Activated naive CD4-positive, alpha-beta T cell treated with anti-CD3 and anti-CD28 coated beads for 36 hours (primary cell): ENCODE measurements around the gene CKAP5. TPM values are rescaled to one million over a fixed set of nuclear protein-coding genes. Genes with fewer than 3 reads are reported as not detected.

Source experiments
- CTCF ChIA-PET: fragments of 350-600 bp; sonication (Branson Sonifier 250); formaldehyde crosslinking; loops from one replicate; lab custom pipeline; 2021; ENCODE audit warnings: antibody characterized with exemption; lab: Charles Lee
- DNase-seq: peaks from one replicate; pipeline ENCODE4 v3.0.0-alpha.2; 2020
- H3K27ac Mint-ChIP-seq: one replicate; pipeline ENCODE4 v1.8.0; 2021; ENCODE audit warnings: mild to moderate bottlenecking, mixed read lengths
- H3K27me3 Mint-ChIP-seq: one replicate; pipeline ENCODE4 v1.8.0; 2021; ENCODE audit warnings: low read depth, mixed read lengths
- H3K36me3 Mint-ChIP-seq: one replicate; pipeline ENCODE4 v1.8.0; 2021; ENCODE audit warnings: low read depth, mixed read lengths
- H3K4me1 Mint-ChIP-seq: one replicate; pipeline ENCODE4 v1.8.0; 2021; ENCODE audit warnings: low read depth, mixed read lengths
- H3K4me3 Mint-ChIP-seq: one replicate; pipeline ENCODE4 v1.8.0; 2021; ENCODE audit warnings: mild to moderate bottlenecking, moderate library complexity, mixed read lengths
- H3K9me3 Mint-ChIP-seq: one replicate; pipeline ENCODE4 v1.8.0; 2021; ENCODE audit warnings: mixed read lengths
- intact Hi-C: fragments of 100-400 bp; cut with micrococcal nuclease; formaldehyde crosslinking; loops from one replicate; pipeline ENCODE4 v1.15.1; 2023
- total RNA-seq, 2 experiments: library from RNA; stranded (reverse); gene quantifications; one replicate each; pipeline ENCODE4 v1.2.3, GENCODE V29; 2021

CKAP5 gene
- 100 to 1,000 TPM; 205 to 216 TPM for total RNA-seq

DNA sequence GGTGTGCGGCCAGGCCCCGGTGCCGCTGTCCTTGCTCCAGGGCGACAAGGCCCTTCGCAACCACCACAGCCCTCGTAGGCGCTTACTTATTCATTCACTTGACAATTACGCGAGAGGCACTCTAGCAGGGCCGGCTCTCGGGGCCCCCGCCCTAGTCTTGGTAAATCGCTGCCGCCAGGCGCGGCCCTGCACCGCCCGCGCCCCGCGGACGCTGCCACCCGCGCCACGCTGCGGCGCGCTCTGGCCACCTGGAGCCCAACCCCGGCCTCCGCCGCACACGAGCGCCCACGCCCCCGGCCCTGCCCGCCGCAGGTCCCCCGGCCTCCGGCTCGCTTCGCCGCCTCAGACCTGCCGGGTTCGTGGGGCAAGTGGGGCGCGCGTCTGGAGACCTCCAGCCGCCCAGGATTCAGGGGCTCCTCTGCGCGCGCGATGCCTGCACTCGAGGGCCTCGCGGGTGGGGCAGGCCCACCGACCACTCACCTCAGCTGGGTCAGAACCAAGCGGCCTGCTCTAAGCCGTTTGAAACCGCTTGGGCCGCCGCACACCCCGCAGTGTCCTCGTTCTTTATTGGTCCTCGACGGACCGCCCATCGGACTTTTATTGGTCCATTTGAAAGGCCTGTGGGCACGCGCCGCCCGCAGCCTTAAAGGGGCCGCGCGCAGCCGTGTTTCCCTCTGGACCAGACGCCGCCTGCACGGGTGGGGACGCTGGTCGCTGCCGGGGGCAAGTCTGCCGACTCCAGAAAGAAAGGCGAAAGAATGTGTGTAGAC lies at the start of gene CKAP5:
Gene CKAP5, minus strand, starts transcription at position 541 of the 770 bp plus-strand sequence. CDS start 25,049 bp downstream, outside the sequence.
- Mint-ChIP-seq H3K4me1 (peaks cover 33% of the 10 kb centered on the region), H3K4me3 (peak within 1 kb of the TSS; percentile 95), H3K9me3 (no peaks in the 10 kb centered on the region), H3K36me3 (peaks cover 20% of the 10 kb centered on the region), H3K27ac (peak within 1 kb of the TSS; percentile 91), H3K27me3 (no peaks in the 10 kb centered on the region)
- peak; percentile 91 for DNase-seq
- CTCF ChIA-PET: interaction anchor here (0.6 kb wide), 1 partner anchor 384 kb away, joined by 4 read pairs; no protein-coding TSS in a partner anchor
- intact Hi-C loops: loop anchor here (1.0 to 10.0 kb wide), 6 partner anchors 19 to 466 kb away; partner anchors contain the start of genes ARFGAP2, ARHGAP1, ATG13 and HARBI1

GRCh38 chr11:46895821-46896220 lies 49.7 kb upstream of the CKAP5 start:
- H3K9me3 Mint-ChIP-seq: no peaks in the 10 kb centered on the region
- H3K4me1 Mint-ChIP-seq: no peaks in the 10 kb centered on the region
- no peaks in the 10 kb centered on the region for H3K36me3 Mint-ChIP-seq
- H3K27me3 Mint-ChIP-seq: no peaks in the 10 kb centered on the region
- no peak overlapping the region for H3K27ac Mint-ChIP-seq
- CTCF ChIA-PET: interaction anchor here (1.2 to 3.0 kb wide), 4 partner anchors 14 to 266 kb away, joined by 3 to 22 read pairs (median 4); no protein-coding TSS in a partner anchor
- no peak overlapping the region for H3K4me3 Mint-ChIP-seq
- intact Hi-C loops: no loop called here
- no peak for DNase-seq

DNA sequence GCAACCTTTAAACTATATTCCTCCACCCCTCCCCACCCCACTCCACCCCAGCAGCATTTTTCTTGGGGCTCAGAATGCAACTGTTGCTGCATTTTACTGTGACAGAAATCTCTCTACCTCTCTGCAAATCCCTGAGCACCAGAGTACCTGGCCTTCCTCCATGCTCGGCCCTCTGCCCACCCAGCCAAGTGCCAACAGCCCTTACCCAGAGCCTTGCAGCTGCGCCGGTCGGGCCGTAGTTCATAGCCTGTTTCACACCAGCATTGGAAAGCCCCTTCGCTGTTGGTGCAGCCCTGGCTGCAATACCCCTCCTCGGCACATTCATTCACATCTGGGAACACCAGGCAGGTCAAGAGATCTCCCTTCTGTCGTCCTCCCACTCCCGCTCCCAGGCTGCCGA lies 48.9 kb upstream of the CKAP5 start:
- H3K9me3 Mint-ChIP-seq: no peaks in the 10 kb centered on the region
- no peaks in the 10 kb centered on the region for H3K27me3 Mint-ChIP-seq
- no peak overlapping the region for H3K4me3 Mint-ChIP-seq
- CTCF ChIA-PET: interaction anchor here (1.5 to 3.0 kb wide), 2 partner anchors 259 to 267 kb away, joined by 3 to 22 read pairs; no protein-coding TSS in a partner anchor
- no peaks in the 10 kb centered on the region for H3K4me1 Mint-ChIP-seq
- no peaks in the 10 kb centered on the region for H3K36me3 Mint-ChIP-seq
- no peak overlapping the region for H3K27ac Mint-ChIP-seq
- intact Hi-C loops: no loop called here
- no peak for DNase-seq

DNA sequence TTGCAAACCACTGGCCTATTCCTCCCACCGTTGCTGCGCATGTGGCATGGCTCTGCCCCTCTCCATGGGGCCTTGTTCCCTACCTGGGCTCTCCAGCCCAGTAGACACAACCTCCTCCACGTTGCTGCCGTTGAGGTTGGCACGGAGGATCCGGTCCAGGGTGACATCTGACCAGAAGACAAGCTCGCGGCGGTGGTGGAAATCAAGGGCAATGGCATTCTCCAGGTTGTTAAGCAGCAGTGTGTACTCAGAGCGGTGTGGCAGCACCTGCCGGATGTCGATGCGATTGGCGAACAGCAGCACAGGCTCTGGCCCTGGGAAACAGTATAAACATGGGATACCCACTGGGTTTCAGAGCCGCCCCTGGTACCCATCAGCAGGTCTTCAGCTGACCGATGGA lies 48.4 kb upstream of the CKAP5 start:
- Mint-ChIP-seq H3K27ac (no peak overlapping the region), H3K27me3 (no peaks in the 10 kb centered on the region), H3K9me3 (no peaks in the 10 kb centered on the region), H3K4me3 (no peak overlapping the region), H3K4me1 (peaks cover 2% of the 10 kb centered on the region), H3K36me3 (no peaks in the 10 kb centered on the region)
- intact Hi-C loops: no loop called here
- CTCF ChIA-PET: interaction anchor here (1.5 to 3.0 kb wide), 2 partner anchors 259 to 268 kb away, joined by 3 to 22 read pairs; no protein-coding TSS in a partner anchor
- DNase-seq: no peak

DNA sequence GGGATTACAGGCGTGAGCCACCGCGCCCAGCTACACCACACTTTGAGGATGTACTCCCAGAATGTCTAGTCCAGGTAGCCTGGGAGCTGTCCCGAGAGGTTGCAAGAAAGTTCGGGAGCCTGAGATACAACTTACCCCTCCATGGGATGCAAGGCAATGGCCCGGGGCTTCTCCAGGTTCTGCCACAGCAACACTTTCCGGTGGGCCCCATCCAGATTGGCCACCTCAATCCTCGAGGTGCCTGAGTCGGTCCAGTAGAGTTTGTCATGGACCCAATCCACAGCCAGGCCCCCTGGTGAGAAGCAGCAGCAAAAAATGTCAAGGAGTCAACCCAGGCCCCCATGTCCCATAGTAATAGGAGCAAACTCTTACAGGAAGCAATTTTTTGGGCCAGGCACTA lies 46.8 kb upstream of the CKAP5 start:
- no peaks in the 10 kb centered on the region for H3K27me3 Mint-ChIP-seq
- H3K36me3 Mint-ChIP-seq: no peaks in the 10 kb centered on the region
- no peak for DNase-seq
- H3K4me3 Mint-ChIP-seq: no peak overlapping the region
- CTCF ChIA-PET: interaction anchor here (0.6 to 3.9 kb wide), 2 partner anchors 184 to 261 kb away, joined by 5 to 38 read pairs; no protein-coding TSS in a partner anchor
- no peak overlapping the region for H3K27ac Mint-ChIP-seq
- peaks cover 2% of the 10 kb centered on the region for H3K4me1 Mint-ChIP-seq
- H3K9me3 Mint-ChIP-seq: no peaks in the 10 kb centered on the region
- intact Hi-C loops: no loop called here

GRCh38 chr11:46892109-46892508 lies 46.0 kb upstream of the CKAP5 start:
- H3K9me3 Mint-ChIP-seq: no peaks in the 10 kb centered on the region
- H3K4me3 Mint-ChIP-seq: no peak overlapping the region
- intact Hi-C loops: no loop called here
- no peak for DNase-seq
- CTCF ChIA-PET: interaction anchor here (0.6 to 3.9 kb wide), 3 partner anchors 22 to 261 kb away, joined by 3 to 38 read pairs (median 5); no protein-coding TSS in a partner anchor
- H3K27me3 Mint-ChIP-seq: no peaks in the 10 kb centered on the region
- peaks cover 2% of the 10 kb centered on the region for H3K4me1 Mint-ChIP-seq
- no peak overlapping the region for H3K27ac Mint-ChIP-seq
- no peaks in the 10 kb centered on the region for H3K36me3 Mint-ChIP-seq

DNA sequence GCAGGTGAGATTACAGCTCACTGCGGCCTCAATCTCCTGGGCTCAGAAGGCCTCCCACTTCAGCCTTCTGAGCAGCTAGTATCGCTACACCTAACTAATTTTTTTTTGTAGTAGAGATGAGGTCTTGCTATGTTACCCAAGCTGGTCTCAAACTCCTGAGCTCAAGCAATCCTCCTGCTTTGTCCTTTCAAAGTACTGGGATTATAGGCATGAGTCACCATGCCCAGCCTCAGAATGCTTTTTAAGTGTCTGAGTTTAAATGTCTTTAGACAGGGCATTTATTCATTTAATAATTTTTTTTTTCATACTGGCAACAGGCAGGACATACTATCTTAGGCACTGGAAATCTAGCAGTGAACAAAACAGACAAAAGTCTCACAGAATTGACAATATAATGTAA lies 44.6 kb upstream of the CKAP5 start:
- no peaks in the 10 kb centered on the region for H3K27me3 Mint-ChIP-seq
- no peak overlapping the region for H3K4me3 Mint-ChIP-seq

GRCh38 chr11:46889689-46890475 lies 43.8 kb upstream of the CKAP5 start:
- no peak overlapping the region for H3K4me3 Mint-ChIP-seq
- intact Hi-C loops: loop anchor here (1.0 kb wide), 3 partner anchors 7 to 271 kb away; no protein-coding TSS in a partner anchor
- H3K4me1 Mint-ChIP-seq: peaks cover 2% of the 10 kb centered on the region
- H3K27me3 Mint-ChIP-seq: no peaks in the 10 kb centered on the region
- CTCF ChIA-PET: interaction anchor here (0.6 to 3.9 kb wide), 5 partner anchors 8 to 1290 kb away, joined by 3 to 38 read pairs (median 4); no protein-coding TSS in a partner anchor
- H3K9me3 Mint-ChIP-seq: no peaks in the 10 kb centered on the region
- no peaks in the 10 kb centered on the region for H3K36me3 Mint-ChIP-seq
- DNase-seq: peak; percentile 90
- no peak overlapping the region for H3K27ac Mint-ChIP-seq

More for the DNA sequence above, 44.6 kb upstream of the CKAP5 start:
- H3K4me1 Mint-ChIP-seq: peaks cover 2% of the 10 kb centered on the region
- intact Hi-C loops: no loop called here
- H3K36me3 Mint-ChIP-seq: no peaks in the 10 kb centered on the region
- no peaks in the 10 kb centered on the region for H3K9me3 Mint-ChIP-seq
- CTCF ChIA-PET: interaction anchor here (0.6 to 3.9 kb wide), 5 partner anchors 9 to 723 kb away, joined by 3 to 38 read pairs (median 3); no protein-coding TSS in a partner anchor
- H3K27ac Mint-ChIP-seq: no peak overlapping the region
- no peak for DNase-seq

GRCh38 chr11:46889251-46889650 lies 43.2 kb upstream of the CKAP5 start:
- Mint-ChIP-seq H3K36me3 (no peaks in the 10 kb centered on the region), H3K4me3 (no peak overlapping the region), H3K27ac (no peak overlapping the region), H3K9me3 (no peaks in the 10 kb centered on the region), H3K4me1 (peaks cover 2% of the 10 kb centered on the region), H3K27me3 (no peaks in the 10 kb centered on the region)
- no peak for DNase-seq
- intact Hi-C loops: loop anchor here (1.0 kb wide), 3 partner anchors 8 to 272 kb away; no protein-coding TSS in a partner anchor
- CTCF ChIA-PET: interaction anchor here (0.6 to 1.3 kb wide), 3 partner anchors 264 to 1290 kb away, joined by 3 to 6 read pairs (median 4); no protein-coding TSS in a partner anchor

GRCh38 chr11:46888636-46889035 lies 42.6 kb upstream of the CKAP5 start:
- Mint-ChIP-seq H3K36me3 (no peaks in the 10 kb centered on the region), H3K4me1 (peaks cover 2% of the 10 kb centered on the region), H3K9me3 (no peaks in the 10 kb centered on the region), H3K27ac (no peak overlapping the region), H3K4me3 (no peak overlapping the region), H3K27me3 (no peaks in the 10 kb centered on the region)
- CTCF ChIA-PET: interaction anchor here (0.6 to 1.3 kb wide), 3 partner anchors 16 to 272 kb away, joined by 3 to 6 read pairs (median 4); no protein-coding TSS in a partner anchor
- DNase-seq: no peak
- intact Hi-C loops: loop anchor here (1.0 kb wide), 3 partner anchors 9 to 273 kb away; no protein-coding TSS in a partner anchor

GRCh38 chr11:46886211-46886610 lies 40.1 kb upstream of the CKAP5 start:
- intact Hi-C loops: no loop called here

More at GRCh38 chr11:46886211-46886610, 40.1 kb upstream of the CKAP5 start:
- H3K27me3 Mint-ChIP-seq: no peaks in the 10 kb centered on the region
- H3K27ac Mint-ChIP-seq: no peak overlapping the region
- no peaks in the 10 kb centered on the region for H3K36me3 Mint-ChIP-seq
- H3K4me1 Mint-ChIP-seq: peaks cover 2% of the 10 kb centered on the region
- CTCF ChIA-PET: interaction anchor here (0.6 to 1.9 kb wide), 4 partner anchors 21 to 276 kb away, joined by 3 to 11 read pairs (median 4); no protein-coding TSS in a partner anchor
- DNase-seq: no peak
- H3K4me3 Mint-ChIP-seq: no peak overlapping the region
- no peaks in the 10 kb centered on the region for H3K9me3 Mint-ChIP-seq
